RWPE2 (cell line): Measurements from ENCODE around the gene ABCC8.
A peak's percentile ranks its signal among the peaks of the same experiment; 100 is the strongest.

ENCODE experiments used
- ATAC-seq: fragments of 200-7000 bp; cut with Tn5 transposase; 3 replicates; pipeline ENCODE4 v1.9.1; 2021; ENCODE audit warnings: low read depth
- DNase-seq: peaks from one replicate; pipeline ENCODE4 v3.0.0-alpha.2; 2020; ENCODE audit warnings: low spot score
- H3K27ac ChIP-seq: fragments of 450-650 bp; 2 replicates; pipeline ENCODE4 v1.5.1; 2017; ENCODE audit warnings: mild to moderate bottlenecking; ENCODE audit not compliant: poor library complexity, severe bottlenecking
- H3K27me3 ChIP-seq: fragments of 250-450 bp; sonication (Bioruptor Pico); 2 replicates; pipeline ENCODE4 v1.5.1; 2021; ENCODE audit warnings: mild to moderate bottlenecking, moderate library complexity; ENCODE audit not compliant: insufficient read depth, poor library complexity, severe bottlenecking
- H3K36me3 ChIP-seq: fragments of 250-450 bp; sonication (Bioruptor Pico); 2 replicates; pipeline ENCODE4 v1.5.1; 2020; ENCODE audit warnings: low read depth, mild to moderate bottlenecking, moderate library complexity
- H3K4me1 ChIP-seq: fragments of 250-450 bp; sonication (Bioruptor Pico); 2 replicates; pipeline ENCODE4 v1.5.1; 2021; ENCODE audit warnings: mild to moderate bottlenecking, moderate library complexity; ENCODE audit not compliant: insufficient read depth, poor library complexity, severe bottlenecking
- H3K4me3 ChIP-seq: fragments of 250-450 bp; sonication (Bioruptor Pico); 2 replicates; pipeline ENCODE4 v1.5.1; 2021; ENCODE audit warnings: mild to moderate bottlenecking, moderate library complexity; ENCODE audit not compliant: severe bottlenecking
- H3K9me3 ChIP-seq: fragments of 250-450 bp; sonication (Bioruptor Pico); 2 replicates; pipeline ENCODE4 v1.5.1; 2021; ENCODE audit warnings: mild to moderate bottlenecking, moderate library complexity; ENCODE audit not compliant: severe bottlenecking
- CTCF ChIP-seq: fragments of 450-650 bp; IDR thresholded peaks from one replicate; pipeline ENCODE4 v1.5.1; 2017; ENCODE audit warnings: mild to moderate bottlenecking, moderate library complexity; ENCODE audit not compliant: poor library complexity, severe bottlenecking

ABCC8 gene

GRCh38 chr11:17350455-17351171 is 126.0 kb downstream of the ABCC8 start:
- H3K4me3 ChIP-seq, result no peak overlapping the region
- DNase-seq (no peak), ATAC-seq (no peak)
- no peaks in the 10 kb centered on the region for H3K9me3 ChIP-seq
- peaks cover 3% of the 10 kb centered on the region for H3K27me3 ChIP-seq
- no peak overlapping the region for H3K27ac ChIP-seq
- H3K36me3 ChIP-seq, result no peaks in the 10 kb centered on the region
- TF ChIP-seq CTCF, result no peak
- H3K4me1 ChIP-seq, result peaks cover 5% of the 10 kb centered on the region

DNA sequence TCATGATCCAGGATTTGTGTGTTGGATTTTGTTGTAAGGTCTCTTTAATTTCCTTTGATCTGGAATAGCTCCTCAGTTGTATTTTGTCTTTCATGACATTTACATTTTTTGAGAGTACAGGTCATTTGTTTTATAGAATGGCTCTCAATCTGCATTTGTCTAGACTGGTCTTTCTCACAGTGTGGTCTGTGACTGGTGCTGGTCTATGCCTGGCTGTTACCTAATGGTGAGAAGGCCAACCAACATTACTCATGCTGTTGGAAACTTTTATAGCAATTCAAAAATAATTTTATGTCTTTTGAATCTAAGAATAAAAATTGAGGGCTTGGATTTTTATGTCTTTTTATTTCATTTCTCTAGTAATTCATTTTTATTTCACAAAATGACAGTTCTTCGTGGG is 129.0 kb downstream of the ABCC8 start:
- DNase-seq, result no peak
- Histone ChIP-seq H3K27ac (no peak overlapping the region), H3K4me1 (peaks cover 4% of the 10 kb centered on the region), H3K36me3 (no peaks in the 10 kb centered on the region), H3K4me3 (no peak overlapping the region), H3K27me3 (no peaks in the 10 kb centered on the region), H3K9me3 (no peaks in the 10 kb centered on the region)
- no peak for ATAC-seq
- no peak for TF ChIP-seq CTCF

DNA sequence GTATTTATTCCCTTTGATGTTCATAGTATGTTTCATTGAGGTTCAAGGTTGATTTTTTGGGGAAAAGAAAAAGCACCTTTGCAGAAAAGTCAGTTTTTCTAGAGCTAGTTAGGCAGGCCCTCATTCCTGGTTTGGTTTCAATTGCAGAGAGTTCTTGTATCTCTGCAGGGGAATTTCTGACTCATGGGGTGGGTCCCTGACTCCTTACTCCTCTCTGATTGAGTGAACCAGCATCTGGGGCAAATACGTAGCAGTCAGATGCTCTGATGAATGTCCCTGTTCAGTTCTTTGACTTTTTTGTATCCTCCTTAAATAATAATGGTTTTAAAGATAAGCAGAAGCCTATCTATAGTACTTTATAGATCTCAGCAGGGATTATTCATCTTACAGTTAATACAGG is 132.7 kb downstream of the ABCC8 start:
- Histone ChIP-seq H3K27me3 (no peaks in the 10 kb centered on the region), H3K27ac (no peak overlapping the region), H3K36me3 (no peaks in the 10 kb centered on the region), H3K9me3 (no peaks in the 10 kb centered on the region), H3K4me3 (no peak overlapping the region), H3K4me1 (peaks cover 4% of the 10 kb centered on the region)
- no peak for TF ChIP-seq CTCF
- DNase-seq (no peak), ATAC-seq (peak; percentile 95)

DNA sequence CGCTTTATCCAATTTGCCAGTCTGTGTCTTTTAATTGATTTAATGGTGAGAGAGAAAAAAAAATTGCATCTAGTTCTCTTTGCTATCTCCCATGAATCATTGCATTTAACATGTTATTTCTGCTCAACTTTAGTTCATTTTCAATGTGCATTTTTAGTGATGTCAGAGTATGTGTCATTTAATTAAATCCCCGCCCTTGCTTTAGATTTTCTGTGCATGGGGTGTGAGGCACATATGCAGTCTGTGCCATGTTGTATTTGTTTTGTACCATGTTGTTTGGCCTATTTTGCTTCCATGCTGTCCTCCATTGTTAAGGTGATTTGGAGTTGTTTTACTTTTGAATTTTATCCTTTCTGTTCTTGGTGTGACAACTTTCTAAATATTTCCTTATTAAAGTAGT is 133.4 kb downstream of the ABCC8 start:
- H3K9me3 ChIP-seq, result no peaks in the 10 kb centered on the region
- TF ChIP-seq CTCF, result no peak
- no peaks in the 10 kb centered on the region for H3K36me3 ChIP-seq
- no peak overlapping the region for H3K27ac ChIP-seq
- no peaks in the 10 kb centered on the region for H3K27me3 ChIP-seq
- peaks cover 4% of the 10 kb centered on the region for H3K4me1 ChIP-seq
- DNase-seq, result no peak
- H3K4me3 ChIP-seq, result no peak overlapping the region
- ATAC-seq, result no peak
